ENCODE data around the gene FFAR3. TPM values are rescaled to one million over a fixed set of nuclear protein-coding genes. Genes with fewer than 3 reads are reported as not detected.

Gene FFAR3
- total and polyA plus RNA-seq, 2 of the 13 experiments (the other 11 are each of a cell fraction or from before 2014, with no cell fraction given): not detected

GRCh38 chr19:35389192-35389861 is 31.1 kb downstream of the FFAR3 start (continued):
- TF ChIP-seq SOX13 (IDR thresholded peaks at IDR 0.05) (no peak), SOX13 (CRISPR knock-in tag; conservative IDR thresholded peaks at IDR 0.05 in 1 of 2, IDR thresholded peaks at IDR 0.05 in 1 of 2) (peak in 1 of 2 experiments; percentile 40; a peak in 1 of 4 replicates), ZNF740 (CRISPR knock-in tag; IDR thresholded peaks at IDR 0.05) (no peak), ZNF317 (CRISPR knock-in tag; IDR thresholded peaks at IDR 0.05) (0 out of 2 replicates have a peak, but pooled peaks have one; percentile 42), NR2F2 (IDR thresholded peaks at IDR 0.05; ENCODE audit: borderline replicate concordance, low read depth) (0 out of 2 replicates have a peak, but pooled peaks have one; percentile 47), CREM (IDR thresholded peaks at IDR 0.05) (0 out of 2 replicates have a peak, but pooled peaks have one; percentile 14), CREM (CRISPR knock-in tag; IDR thresholded peaks at IDR 0.05) (no peak), ZNF503 (CRISPR knock-in tag; IDR thresholded peaks at IDR 0.05) (peak; percentile 64; the same call in 1 of the 2 replicates), PLSCR1 (CRISPR knock-in tag; IDR thresholded peaks at IDR 0.05; ENCODE audit: borderline replicate concordance) (no peak), ZNF646 (CRISPR knock-in tag; IDR thresholded peaks at IDR 0.05) (0 out of 2 replicates have a peak, but pooled peaks have one; percentile 48), MXD1 (CRISPR knock-in tag; IDR thresholded peaks at IDR 0.05) (no peak), MXD4 (CRISPR knock-in tag; IDR thresholded peaks at IDR 0.05) (no peak), RFX3 (CRISPR knock-in tag; IDR thresholded peaks at IDR 0.05) (no peak), ZNF512B (CRISPR knock-in tag; IDR thresholded peaks at IDR 0.05; ENCODE audit: borderline replicate concordance) (no peak), HDAC2 (CRISPR knock-in tag; IDR thresholded peaks at IDR 0.05) (0 out of 2 replicates have a peak, but pooled peaks have one; percentile 15)
